CD4-positive, alpha-beta T cell treated with Interleukin-1 beta for 1 hour (primary cell): Measurements from ENCODE around the gene APEH.

ENCODE experiments used
- DNase-seq, 2 donors: peaks; one replicate each; pipeline ENCODE4 v3.0.0-alpha.2; 2020 to 2022

The APEH gene

GRCh38 chr3:49673715-49674496 lies at the start of gene APEH:
TSS of gene APEH (plus strand) at chr3:49674351. CDS start at chr3:49674402, 51 bp downstream.
- peak; percentile 97 for DNase-seq

GRCh38 chr3:49625071-49625470 lies 49.1 kb upstream of the APEH start:
- no peak for DNase-seq

GRCh38 chr3:49626101-49626581 lies 48.0 kb upstream of the APEH start:
- DNase-seq: no peak

- no peak for DNase-seq
Measured at GRCh38 chr3:49626796-49627195, 47.4 kb upstream of the APEH start.

- no peak for DNase-seq
Measured at GRCh38 chr3:49627634-49628033, 46.5 kb upstream of the APEH start.

GRCh38 chr3:49628249-49628648 lies 45.9 kb upstream of the APEH start:
- DNase-seq: no peak

GRCh38 chr3:49629451-49629850 lies 44.7 kb upstream of the APEH start:
- DNase-seq: no peak

GRCh38 chr3:49629866-49630265 lies 44.3 kb upstream of the APEH start:
- DNase-seq: no peak

GRCh38 chr3:49630784-49631183 lies 43.4 kb upstream of the APEH start:
- DNase-seq: no peak

- DNase-seq: no peak
Measured at GRCh38 chr3:49634736-49635135, 39.4 kb upstream of the APEH start.

- DNase-seq: no peak
Measured at GRCh38 chr3:49636883-49637609, 37.1 kb upstream of the APEH start.

GRCh38 chr3:49638445-49638844 lies 35.7 kb upstream of the APEH start:
- DNase-seq: no peak

- no peak for DNase-seq
Measured at GRCh38 chr3:49639551-49639950, 34.6 kb upstream of the APEH start.

GRCh38 chr3:49641292-49641691 lies 32.9 kb upstream of the APEH start:
- no peak for DNase-seq

- DNase-seq: no peak
Measured at GRCh38 chr3:49641921-49642707, 32.0 kb upstream of the APEH start.

GRCh38 chr3:49642708-49643145 lies 31.4 kb upstream of the APEH start:
- no peak for DNase-seq

- no peak for DNase-seq
Measured at GRCh38 chr3:49644684-49645083, 29.5 kb upstream of the APEH start.

- no peak for DNase-seq
Measured at GRCh38 chr3:49646236-49646635, 27.9 kb upstream of the APEH start.

- no peak for DNase-seq
Measured at GRCh38 chr3:49647741-49648140, 26.4 kb upstream of the APEH start.

GRCh38 chr3:49648354-49649019 lies 25.7 kb upstream of the APEH start:
- DNase-seq: no peak

GRCh38 chr3:49649576-49649975 lies 24.6 kb upstream of the APEH start:
- DNase-seq: no peak

GRCh38 chr3:49650177-49650576 lies 24.0 kb upstream of the APEH start:
- DNase-seq: no peak

GRCh38 chr3:49650637-49651036 lies 23.5 kb upstream of the APEH start:
- no peak for DNase-seq
